Aorta (tissue), 5 donors: ENCODE results near the gene P2RX3. TPM values are rescaled to one million over a fixed set of nuclear protein-coding genes. Genes with fewer than 3 reads are reported as not detected.
A peak's percentile ranks its signal among the peaks of the same experiment; 100 is the strongest.
"Not testable (repeated sequence)": the region's sequence is repeated elsewhere in the genome, so short reads cannot be mapped to it uniquely, and the experiment has no call there.

ENCODE experiments used
- ATAC-seq: fragments of 200-7000 bp; cut with Tn5 transposase; one replicate; pipeline ENCODE4 v1.9.1; 2022; ENCODE audit warnings: moderate library complexity; ENCODE audit not compliant: low FRiP score
- DNase-seq, 2 donors: peaks; one replicate each; pipeline ENCODE4 v3.0.0-alpha.2; 2020
- H3K27ac ChIP-seq, 2 donors: one replicate each; pipeline ENCODE4 v1.5.1; 2013; ENCODE audit warnings: low read length in 2 of 2, mild to moderate bottlenecking in 2 of 2, moderate library complexity in 2 of 2, control low read depth in 1 of 2, inconsistent platforms in 1 of 2, low read depth in 1 of 2
- H3K27me3 ChIP-seq, 2 donors: one replicate each; pipeline ENCODE4 v1.6.1; 2013; ENCODE audit warnings: control low read depth in 1 of 2, low read length in 1 of 2, mild to moderate bottlenecking in 1 of 2, moderate library complexity in 1 of 2; ENCODE audit not compliant: insufficient read depth in 2 of 2, control insufficient read depth in 1 of 2
- H3K36me3 ChIP-seq, 2 donors: one replicate each; pipeline ENCODE4 v1.6.1; 2013; ENCODE audit warnings: control low read depth in 1 of 2, low read length in 1 of 2, mild to moderate bottlenecking in 1 of 2; ENCODE audit not compliant: insufficient read depth in 2 of 2, control insufficient read depth in 1 of 2
- H3K4me1 ChIP-seq, 2 donors: one replicate each; pipeline ENCODE4 v1.6.1; 2013; ENCODE audit warnings: low read length in 2 of 2, control low read depth in 1 of 2, mild to moderate bottlenecking in 1 of 2, moderate library complexity in 1 of 2; ENCODE audit not compliant: insufficient read depth in 2 of 2, control insufficient read depth in 1 of 2
- H3K4me3 ChIP-seq, 2 donors: one replicate each; pipeline ENCODE4 v1.5.1; 2013; ENCODE audit warnings: low read length in 2 of 2, control low read depth in 1 of 2, mild to moderate bottlenecking in 1 of 2
- H3K9me3 ChIP-seq: one replicate; pipeline ENCODE4 v1.6.1; 2013; ENCODE audit warnings: mild to moderate bottlenecking, low read length; ENCODE audit not compliant: control insufficient read depth
- WGBS, 2 donors: extraction: QIAGEN DNeasy Blood & Tissue Kit; methylation state at CpG; one replicate each; pipeline ENCODE4 v1.1.7; 2013; 5-methylcytosine and 5-hydroxymethylcytosine counted together
- intact Hi-C, 2 donors: fragments of 100-400 bp; cut with DNase I; formaldehyde crosslinking; loops; one replicate each; pipeline versions ENCODE4 v1.14.2 to v1.15.0; 2022
- polyA plus RNA-seq, 2 donors: library from polyadenylated mRNA; stranded (reverse); fragments of 200-250 nt; gene quantifications; one replicate each; pipeline ENCODE4 v1.2.3, GENCODE V29; 2013
- total RNA-seq, 2 donors: library from RNA; stranded (reverse); fragmentation: NEBNext Ultra II Directional; extraction: Animal tissue kit (Norgen Biotek cat#: 25700); gene quantifications; one replicate each; pipeline ENCODE4 v1.2.1, GENCODE V29; 2021
- donor health status: healthy with polysubstance abuse.
- donor health status: Bipolar disorder and iron deficiency.
- donor health status: DM: no; HTN: no; CAD: no.
- donor health status: DM: no; HTN: no; CAD: no.
- donor health status: DM: yes; HTN: yes; CAD: no.

Gene P2RX3
- total and polyA plus RNA-seq, 4 donors: not detected

- Histone ChIP-seq H3K27ac (no peak overlapping the region), H3K9me3 (no peaks in the 10 kb centered on the region), H3K4me1 (no peaks in the 10 kb centered on the region), H3K27me3 (no peaks in the 10 kb centered on the region), H3K4me3 (no peak overlapping the region), H3K36me3 (peaks cover 0 to 14% of the 10 kb centered on the region in 2 donors)
- no peak for ATAC-seq
- intact Hi-C loops: loop anchor here in 1 of 2 donors (5.0 kb wide), 1 partner anchor 97 kb away; the partner anchor contains the start of gene SLC43A3
- 94% methylated on average over 9 of the region's 9 CpGs for WGBS, 2 donors
- DNase-seq: no peak
Observed at GRCh38 chr11:57330029-57330428, 8.1 kb upstream of the P2RX3 start.

GRCh38 chr11:57331720-57332119 is 6.4 kb upstream of the P2RX3 start:
- 93 to 95% methylated on average over 14 of the region's 14 CpGs for WGBS, 2 donors
- no peak for DNase-seq
- Histone ChIP-seq H3K27ac (no peak overlapping the region), H3K36me3 (peaks cover 0 to 14% of the 10 kb centered on the region in 2 donors), H3K4me1 (peaks cover 0 to 2% of the 10 kb centered on the region in 2 donors), H3K9me3 (no peaks in the 10 kb centered on the region), H3K27me3 (no peaks in the 10 kb centered on the region), H3K4me3 (no peak overlapping the region)
- ATAC-seq: no peak
- intact Hi-C loops: loop anchor here in 1 of 2 donors (5.0 kb wide), 1 partner anchor 96 kb away; the partner anchor contains the start of gene SLC43A3

- ATAC-seq: no peak
- 88 to 92% methylated on average over 11 of the region's 11 CpGs for WGBS, 2 donors
- intact Hi-C loops: loop anchor here in 1 of 2 donors (5.0 kb wide), 1 partner anchor 94 kb away; the partner anchor contains the start of gene SLC43A3
Observed at GRCh38 chr11:57332694-57333440, 5.3 kb upstream of the P2RX3 start.

GRCh38 chr11:57335023-57335342 is 3.2 kb upstream of the P2RX3 start:
- Histone ChIP-seq H3K9me3 (no peaks in the 10 kb centered on the region), H3K27me3 (no peaks in the 10 kb centered on the region), H3K27ac (peak overlapping the region in 1 of 2 donors; percentile 60), H3K4me3 (peak overlapping the region; percentile 60 to 98), H3K36me3 (peaks cover 0 to 13% of the 10 kb centered on the region in 2 donors), H3K4me1 (peaks cover 0 to 2% of the 10 kb centered on the region in 2 donors)
- ATAC-seq (no peak), DNase-seq (no peak)
- intact Hi-C loops: loop anchor here in 1 of 2 donors (5.0 kb wide), 1 partner anchor 197 kb away; the partner anchor contains the start of gene TIMM10
- WGBS, 2 donors: 4 to 6% methylated on average over 7 of the region's 7 CpGs

More at GRCh38 chr11:57332694-57333440, 5.3 kb upstream of the P2RX3 start:
- no peak overlapping the region for H3K4me3 ChIP-seq
- H3K27me3 ChIP-seq: no peaks in the 10 kb centered on the region
- H3K27ac ChIP-seq: no peak overlapping the region
- H3K4me1 ChIP-seq: peaks cover 0 to 2% of the 10 kb centered on the region in 2 donors
- no peaks in the 10 kb centered on the region for H3K9me3 ChIP-seq
- no peak for DNase-seq
- H3K36me3 ChIP-seq: peaks cover 0 to 14% of the 10 kb centered on the region in 2 donors

- peak within 1 kb of the TSS in 1 of 2 donors; percentile 62 for H3K27ac ChIP-seq
- H3K9me3 ChIP-seq: no peaks in the 10 kb centered on the region
- peaks cover 0 to 2% of the 10 kb centered on the region in 2 donors for H3K4me1 ChIP-seq
- intact Hi-C loops: loop anchor here in 1 of 2 donors (5.0 kb wide), 1 partner anchor 197 kb away; the partner anchor contains the start of gene TIMM10
- peak; percentile 95 for ATAC-seq
- H3K27me3 ChIP-seq: no peaks in the 10 kb centered on the region
- H3K4me3 ChIP-seq: peak within 1 kb of the TSS; percentile 60 to 98
- peak; percentile 93 to 95 for DNase-seq
- 0 to 1% methylated on average over 54 to 69 of the region's 69 CpGs for WGBS, 2 donors
- peaks cover 0 to 8% of the 10 kb centered on the region in 2 donors for H3K36me3 ChIP-seq
Observed at GRCh38 chr11:57335343-57336110, 2.6 kb upstream of the P2RX3 start, which contains the start of gene SSRP1. Gene SSRP1 (minus strand): TSS chr11:57335892. CDS start chr11:57335121, 771 bp downstream.

GRCh38 chr11:57336111-57336666 is 2.0 kb upstream of the P2RX3 start:
- Histone ChIP-seq H3K27ac (peak overlapping the region in 1 of 2 donors; percentile 62), H3K4me1 (peaks cover 0 to 2% of the 10 kb centered on the region in 2 donors), H3K36me3 (peaks cover 0 to 8% of the 10 kb centered on the region in 2 donors), H3K9me3 (no peaks in the 10 kb centered on the region), H3K27me3 (no peaks in the 10 kb centered on the region), H3K4me3 (peak overlapping the region; percentile 21 to 98)
- ATAC-seq (no peak), DNase-seq (no peak)
- intact Hi-C loops: loop anchor here in 1 of 2 donors (5.0 kb wide), 1 partner anchor 196 kb away; the partner anchor contains the start of gene TIMM10
- WGBS, 2 donors: 29 to 31% methylated on average over 12 of the region's 12 CpGs

- DNase-seq, H3K27me3 ChIP-seq, H3K4me1 ChIP-seq, ATAC-seq, H3K9me3 ChIP-seq, H3K27ac ChIP-seq, H3K36me3 ChIP-seq, H3K4me3 ChIP-seq: not testable (repeated sequence)
- intact Hi-C loops: loop anchor here in 1 of 2 donors (5.0 kb wide), 1 partner anchor 195 kb away; the partner anchor contains the start of gene TIMM10
- 89 to 92% methylated on average over 6 of the region's 6 CpGs for WGBS, 2 donors
Observed at GRCh38 chr11:57336856-57337255, 1.3 kb upstream of the P2RX3 start.

- Histone ChIP-seq H3K27me3 (no peaks in the 10 kb centered on the region), H3K27ac (no peak overlapping the region), H3K4me3 (no peak overlapping the region), H3K4me1 (peaks cover 0 to 2% of the 10 kb centered on the region in 2 donors), H3K9me3 (no peaks in the 10 kb centered on the region), H3K36me3 (no peaks in the 10 kb centered on the region)
- peak in 1 of 2 donors; percentile 52 for DNase-seq
- ATAC-seq: no peak
- intact Hi-C loops: loop anchor here in 1 of 2 donors (5.0 kb wide), 1 partner anchor 193 kb away; the partner anchor contains the start of gene TIMM10
- WGBS, 2 donors: 84 to 89% methylated on average over 5 of the region's 5 CpGs
Observed at GRCh38 chr11:57339328-57339727, 1.2 kb downstream of the P2RX3 start.
